ENCODE results near the gene CFAP100.

The CFAP100 gene

GRCh38 chr3:126399756-126400155, 5.0 kb downstream of the CFAP100 start:
- no peak for DNase-seq (ENCODE audit: low spot score)

- DNase-seq (ENCODE audit: low spot score) = no peak
Observed at GRCh38 chr3:126401611-126402160, 7.0 kb downstream of the CFAP100 start.

GRCh38 chr3:126402178-126402577, 7.5 kb downstream of the CFAP100 start:
- DNase-seq (ENCODE audit: low spot score) = no peak

DNA sequence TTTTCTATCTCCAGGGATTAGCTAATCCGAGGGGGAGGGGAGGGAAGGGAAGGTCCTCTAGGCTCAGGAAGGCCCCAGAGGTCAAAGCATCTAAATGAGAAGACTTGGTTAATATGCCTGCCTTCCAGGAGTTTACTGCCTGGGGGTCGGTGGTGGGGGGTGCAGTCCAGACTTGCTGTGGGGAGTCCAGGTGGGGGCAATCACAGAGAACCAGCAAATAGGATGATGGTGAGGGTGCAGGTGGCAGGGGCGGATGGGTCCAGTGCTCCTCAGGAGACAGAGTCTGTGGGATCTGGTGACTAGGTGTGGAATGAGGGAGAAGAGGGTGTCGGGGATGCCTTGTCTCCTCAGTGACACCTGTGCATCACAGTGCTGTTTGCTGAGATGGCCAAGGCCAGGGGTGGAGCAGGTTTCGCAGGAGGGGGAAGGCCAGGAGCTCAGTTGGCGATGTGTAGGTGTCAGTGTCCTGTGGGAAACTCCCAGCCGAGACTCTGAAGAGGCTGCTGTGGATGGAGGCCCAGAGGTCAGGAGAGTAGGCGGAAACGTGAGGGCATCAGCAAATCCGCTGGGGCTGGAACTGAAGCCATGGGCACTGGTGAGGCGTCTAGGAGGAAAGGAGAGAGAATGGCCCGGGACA, 8.1 kb downstream of the CFAP100 start:
- no peak for DNase-seq (ENCODE audit: low spot score)

DNA sequence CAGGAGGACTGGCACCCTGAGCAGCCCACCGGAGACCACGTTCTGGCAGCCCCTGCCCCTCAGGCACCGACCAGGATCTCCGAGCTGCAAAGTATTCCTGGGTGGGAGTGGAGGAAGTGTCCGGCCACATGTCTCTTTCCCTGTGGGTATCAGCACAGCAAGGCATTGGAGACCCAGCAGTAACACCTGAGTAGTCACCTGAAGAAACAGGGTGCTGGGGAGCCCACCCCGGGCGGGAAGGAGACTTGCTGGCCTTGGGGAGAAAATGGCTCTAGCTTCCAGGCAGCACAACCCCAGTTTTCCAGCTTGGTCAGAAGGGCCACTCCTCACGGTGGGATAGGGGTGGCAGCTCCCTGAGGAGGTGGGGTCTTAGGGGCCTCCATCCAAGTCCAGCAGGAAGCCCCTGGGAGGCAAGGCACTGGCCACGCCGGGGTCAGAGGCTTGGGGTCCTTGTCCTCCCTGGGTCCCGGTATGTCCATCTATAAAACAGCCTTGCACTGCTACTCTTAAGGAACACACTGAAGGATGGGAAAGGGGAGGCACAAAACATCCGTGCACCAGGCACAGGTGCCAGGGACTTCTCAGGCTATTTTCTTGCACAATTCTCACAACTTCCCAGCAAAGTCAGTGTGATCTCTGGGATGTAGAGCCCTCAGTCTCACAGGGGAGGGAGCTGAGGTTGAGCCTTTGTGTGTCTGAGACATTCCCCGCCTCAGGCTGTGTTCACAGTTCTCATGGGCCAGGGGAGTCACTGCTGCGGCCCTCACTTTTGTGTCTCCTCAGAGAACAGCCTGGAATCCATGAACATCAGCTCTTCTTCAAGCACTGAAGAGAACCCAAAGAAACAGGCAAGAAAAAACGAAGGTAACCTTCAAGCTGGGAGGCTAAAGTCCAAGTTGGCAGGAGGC, 11.9 kb downstream of the CFAP100 start:
- DNase-seq (ENCODE audit: low spot score) = no peak

GRCh38 chr3:126407412-126408044, 12.8 kb downstream of the CFAP100 start:
- no peak for DNase-seq (ENCODE audit: low spot score)

DNA sequence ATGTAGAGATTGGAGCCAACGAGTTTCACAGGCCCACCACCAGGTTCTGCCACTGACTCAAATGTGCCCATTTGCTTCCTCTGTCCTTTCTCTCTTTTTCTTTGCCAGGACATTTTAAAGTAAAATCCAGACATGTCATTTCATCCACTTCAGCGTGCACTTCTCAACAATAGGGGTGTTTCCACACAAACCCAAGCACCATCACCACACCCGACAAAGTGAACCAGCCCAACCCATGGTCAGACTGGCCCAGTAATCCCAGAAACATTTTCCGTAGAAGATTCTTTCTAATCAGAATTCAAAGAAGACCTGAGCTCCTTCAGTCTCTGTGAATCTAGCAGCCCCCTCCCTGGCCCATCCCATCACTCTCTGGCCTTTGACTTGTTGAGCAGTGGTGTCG, 13.4 kb downstream of the CFAP100 start:
- DNase-seq (ENCODE audit: low spot score) = no peak

DNA sequence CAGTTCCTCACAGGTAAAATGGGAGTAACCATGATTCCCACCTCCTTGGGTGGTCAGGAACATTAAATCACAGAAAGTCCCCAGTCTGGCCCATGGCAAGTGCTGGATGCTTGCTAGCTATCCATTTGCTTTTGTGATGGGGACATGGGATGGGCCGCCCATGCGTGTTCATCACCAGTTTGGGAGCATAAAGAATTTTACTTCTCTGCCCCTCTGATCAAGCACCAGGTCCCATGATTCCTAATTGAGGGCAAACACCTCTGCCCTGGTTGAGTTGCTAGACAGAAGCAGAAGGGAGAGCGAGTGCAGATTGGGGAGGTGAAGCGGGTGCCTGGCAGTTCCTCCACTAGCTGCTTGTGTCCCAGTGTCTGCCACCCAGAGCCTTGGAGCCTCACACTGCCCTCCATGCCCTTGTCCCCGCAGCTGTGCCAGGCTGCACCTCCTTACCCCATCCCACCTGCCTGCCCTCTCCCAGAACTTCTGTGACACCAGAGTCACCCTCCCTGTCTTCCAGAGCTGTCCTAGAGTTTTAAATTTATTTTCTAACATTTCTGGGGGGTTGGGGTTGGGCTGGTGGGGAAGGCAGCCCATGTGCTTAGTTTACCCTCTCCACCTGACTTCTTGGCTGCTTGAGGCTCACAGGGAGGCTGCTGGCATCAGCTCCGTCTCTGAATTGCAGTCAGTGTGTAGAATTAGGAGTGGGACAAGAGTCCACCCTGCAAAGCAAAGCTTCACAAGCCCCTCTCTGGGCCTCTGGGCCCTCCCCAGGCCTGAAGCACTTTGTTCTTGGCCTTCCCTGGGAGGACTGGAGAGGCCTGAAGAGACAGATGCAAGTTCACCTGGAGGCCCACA, 18.4 kb downstream of the CFAP100 start:
- DNase-seq (ENCODE audit: low spot score) = no peak

DNA sequence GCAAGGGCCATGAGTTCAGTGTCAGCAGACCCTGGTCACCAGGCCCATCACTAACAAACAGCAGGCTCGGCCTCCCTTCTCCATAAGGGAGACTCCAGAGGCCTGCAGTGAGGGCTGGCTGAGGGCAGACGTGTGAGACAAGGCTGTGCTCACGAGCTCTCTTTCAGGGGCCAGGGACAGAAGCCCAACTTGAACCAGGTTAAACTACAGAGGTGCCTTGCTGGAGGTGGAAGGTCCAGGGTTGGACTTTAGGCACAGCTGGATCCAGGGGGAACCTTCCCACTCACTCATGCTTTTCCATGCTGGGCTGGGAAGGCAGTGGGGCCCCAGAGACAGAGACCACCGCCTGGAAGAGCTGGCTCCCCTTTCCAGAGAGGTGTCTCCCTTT, 19.0 kb downstream of the CFAP100 start:
- no peak for DNase-seq (ENCODE audit: low spot score)

GRCh38 chr3:126414406-126414805, 19.7 kb downstream of the CFAP100 start:
- DNase-seq (ENCODE audit: low spot score) = no peak

- DNase-seq (ENCODE audit: low spot score) = no peak
Observed at GRCh38 chr3:126414961-126415660, 20.4 kb downstream of the CFAP100 start.

DNA sequence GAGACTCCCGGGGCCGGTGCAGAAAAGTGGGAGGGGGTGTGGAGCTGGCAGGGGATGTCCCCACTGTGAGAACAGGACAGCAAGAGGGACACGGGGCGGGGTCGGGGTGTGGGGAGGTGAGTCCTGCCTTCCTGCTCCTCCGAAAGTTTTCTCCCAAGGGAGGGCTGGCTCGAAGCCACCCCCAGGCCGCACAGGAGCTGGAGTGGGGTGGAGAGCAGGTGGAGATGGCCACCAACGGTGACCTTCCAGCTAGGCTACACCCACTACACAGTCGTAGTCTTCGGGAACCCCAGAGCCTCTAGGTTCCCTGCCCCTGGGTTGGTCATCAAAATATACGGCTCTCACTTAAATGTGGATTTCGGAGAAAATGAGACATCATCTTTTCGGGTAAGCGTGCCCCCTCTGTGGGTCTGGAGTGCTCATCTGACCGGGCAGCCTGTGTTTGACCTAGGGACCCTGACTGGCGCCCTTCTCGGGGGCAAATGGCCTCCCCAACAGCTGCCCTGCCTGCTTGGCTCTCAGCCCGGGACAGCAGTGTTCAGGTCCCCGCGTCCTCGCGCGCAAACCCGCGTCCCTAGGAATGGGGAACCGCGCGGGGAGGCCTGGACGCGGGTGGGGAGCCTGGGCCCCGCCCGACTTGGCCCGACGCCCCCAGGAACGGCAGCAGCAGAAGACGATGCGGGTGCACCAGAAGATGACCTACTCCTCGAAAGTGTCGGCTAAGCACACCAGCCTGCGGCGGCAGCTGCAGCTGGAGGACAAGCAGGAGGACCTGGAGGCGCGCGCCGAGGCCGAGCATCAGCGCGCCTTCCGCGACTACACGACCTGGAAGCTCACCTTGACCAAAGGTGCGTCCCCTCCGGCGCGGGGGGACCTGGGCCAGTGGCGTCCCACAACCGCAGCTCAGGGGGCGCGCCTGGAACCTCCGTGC, 21.2 kb downstream of the CFAP100 start:
- no peak for DNase-seq (ENCODE audit: low spot score)

DNA sequence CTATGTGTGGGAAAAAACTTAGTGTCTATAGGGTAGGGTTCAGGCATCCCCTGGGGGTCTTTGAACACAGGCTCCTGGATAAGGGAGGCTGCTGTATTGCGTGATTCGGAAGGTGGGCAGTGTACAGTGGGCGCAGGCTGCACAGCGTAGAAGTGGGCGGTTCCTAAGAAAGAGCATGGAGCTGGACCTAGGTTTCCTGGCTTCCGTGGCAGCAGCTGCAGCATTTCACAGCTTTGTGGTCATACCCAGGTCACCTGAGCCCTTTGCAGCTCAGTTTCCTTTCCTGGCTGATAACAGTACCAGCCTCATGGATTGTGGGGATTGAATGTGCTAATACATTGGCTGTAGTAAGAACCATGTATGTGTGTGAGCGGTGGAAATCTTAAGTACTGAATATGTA, 22.2 kb downstream of the CFAP100 start:
- no peak for DNase-seq (ENCODE audit: low spot score)

GRCh38 chr3:126417515-126417914, 22.8 kb downstream of the CFAP100 start:
- no peak for DNase-seq (ENCODE audit: low spot score)

DNA sequence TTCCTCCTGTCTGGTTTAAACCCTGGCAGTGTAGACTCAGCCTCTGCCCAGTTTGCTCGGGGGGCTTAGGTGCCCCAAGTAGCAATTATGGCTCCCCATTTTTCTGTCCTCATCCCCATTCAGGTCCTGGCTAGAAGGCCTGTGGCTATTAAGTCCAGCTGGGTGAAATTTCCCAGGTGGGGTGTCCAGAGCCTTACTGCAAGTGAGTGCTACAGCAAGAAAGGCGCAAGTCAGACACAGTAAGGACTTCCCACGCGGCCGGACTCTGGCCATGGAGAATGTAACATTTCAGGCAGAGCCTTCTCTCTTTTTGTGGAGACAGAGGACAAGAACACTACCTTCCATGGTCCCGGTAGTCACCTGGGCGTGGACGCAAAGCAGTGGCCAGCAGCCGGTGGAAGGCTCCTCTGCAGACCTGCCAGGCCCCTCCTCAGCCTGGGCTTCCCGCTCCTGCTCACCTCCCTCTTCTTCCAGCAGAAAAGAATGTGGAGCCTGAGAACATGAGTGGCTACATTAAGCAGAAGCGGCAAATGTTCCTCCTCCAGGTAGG, 23.3 kb downstream of the CFAP100 start:
- DNase-seq (ENCODE audit: low spot score) = no peak

- DNase-seq (ENCODE audit: low spot score) = no peak
Observed at GRCh38 chr3:126418661-126419131, 24.0 kb downstream of the CFAP100 start.

DNA sequence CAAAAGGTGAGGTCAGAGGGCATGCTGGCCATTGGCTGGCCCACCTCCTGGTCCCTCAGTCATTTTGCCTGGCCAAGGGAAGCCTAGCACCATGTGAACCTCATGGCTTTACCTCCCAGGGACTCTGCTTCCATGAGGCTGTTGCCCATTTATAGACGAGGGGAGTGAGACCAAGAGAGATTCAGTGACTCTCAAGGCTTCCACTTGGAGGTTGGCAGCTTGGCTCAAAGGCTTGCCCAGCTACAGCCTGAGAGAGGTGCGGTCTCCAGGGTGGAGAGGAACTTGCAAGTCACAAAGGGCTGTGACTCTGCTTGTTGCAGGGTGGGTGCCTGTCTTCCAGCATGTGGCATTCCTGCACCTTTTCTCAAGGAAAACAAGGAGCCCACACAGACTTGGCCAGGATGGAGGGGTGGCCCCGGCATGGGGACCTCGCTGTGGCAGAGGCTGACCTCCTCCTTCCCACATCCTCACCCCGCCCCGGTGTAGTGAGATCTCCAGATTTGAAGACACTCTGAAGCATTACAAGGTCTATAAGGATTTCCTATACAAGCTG, 24.5 kb downstream of the CFAP100 start:
- no peak for DNase-seq (ENCODE audit: low spot score)

- DNase-seq (ENCODE audit: low spot score) = no peak
Observed at GRCh38 chr3:126419886-126420786, 25.4 kb downstream of the CFAP100 start.
